Activated T-helper 2 cell treated with anti-CD3 and anti-CD28 coated beads, Interferon-gamma antibody, Interleukin-2, Interleukin-4, amounts not matched to agents 10 μg/mL and 5 μg/mL and 100 μg/mL, durations not matched to agents 14 hours and 24 hours and 36 hours (primary cell): ENCODE results near the gene PRKX. TPM values are rescaled to one million over a fixed set of nuclear protein-coding genes. Genes with fewer than 3 reads are reported as not detected.
"Not testable (repeated sequence)": the region's sequence is repeated elsewhere in the genome, so short reads cannot be mapped to it uniquely, and the experiment has no call there.

Experiments
- DNase-seq: peaks from one replicate; pipeline ENCODE4 v3.0.0; 2021; ENCODE audit warnings: low spot score
- H3K27ac Mint-ChIP-seq: one replicate; pipeline ENCODE4 v1.8.0; 2021; ENCODE audit warnings: mixed read lengths
- H3K27me3 Mint-ChIP-seq: one replicate; pipeline ENCODE4 v1.8.0; 2021; ENCODE audit warnings: low read depth, mixed read lengths
- H3K36me3 Mint-ChIP-seq: one replicate; pipeline ENCODE4 v1.8.0; 2021; ENCODE audit warnings: low read depth, mixed read lengths
- H3K4me1 Mint-ChIP-seq: one replicate; pipeline ENCODE4 v1.8.0; 2021; ENCODE audit warnings: low read depth, mixed read lengths
- H3K4me3 Mint-ChIP-seq: one replicate; pipeline ENCODE4 v1.8.0; 2021; ENCODE audit warnings: low read depth, mild to moderate bottlenecking, moderate library complexity, mixed read lengths
- H3K9me3 Mint-ChIP-seq: one replicate; pipeline ENCODE4 v1.8.0; 2021; ENCODE audit warnings: mixed read lengths
- intact Hi-C: fragments of 100-400 bp; cut with micrococcal nuclease; formaldehyde crosslinking; loops from one replicate; pipeline ENCODE4 v1.15.1; 2023
- total RNA-seq: library from RNA; stranded (reverse); gene quantifications from 2 replicates; pipeline ENCODE4 v1.2.3, GENCODE V29; 2022

Gene PRKX
- total RNA-seq, 1 donor from 2014 or later = 116 TPM

DNA sequence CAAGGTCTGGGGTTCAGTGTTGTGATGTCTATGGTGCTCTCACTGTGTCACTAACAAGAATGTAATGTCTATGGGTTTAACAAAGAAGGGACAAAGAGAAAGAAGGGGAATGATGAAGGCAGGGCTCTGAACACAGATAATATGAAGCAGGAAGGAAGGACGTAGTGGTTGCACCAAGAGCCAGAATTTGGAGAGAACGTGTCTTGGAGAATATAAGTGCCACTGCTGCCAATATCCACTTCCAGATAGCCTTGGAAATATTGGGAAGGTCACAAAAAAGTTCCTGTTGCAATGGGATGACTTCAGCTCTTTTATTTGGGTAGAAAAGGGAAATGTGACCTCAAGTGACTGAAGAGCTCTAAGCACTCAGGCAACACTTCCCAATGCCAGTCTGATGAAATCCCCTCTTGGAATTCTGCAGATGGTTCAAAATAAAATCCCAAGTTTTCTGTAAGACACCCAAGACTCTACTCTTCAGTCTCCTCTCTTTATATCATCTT lies 131.8 kb downstream of the PRKX start:
- intact Hi-C loops = no loop called here
- no peak for DNase-seq
- no peaks in the 10 kb centered on the region for H3K36me3 Mint-ChIP-seq

DNA sequence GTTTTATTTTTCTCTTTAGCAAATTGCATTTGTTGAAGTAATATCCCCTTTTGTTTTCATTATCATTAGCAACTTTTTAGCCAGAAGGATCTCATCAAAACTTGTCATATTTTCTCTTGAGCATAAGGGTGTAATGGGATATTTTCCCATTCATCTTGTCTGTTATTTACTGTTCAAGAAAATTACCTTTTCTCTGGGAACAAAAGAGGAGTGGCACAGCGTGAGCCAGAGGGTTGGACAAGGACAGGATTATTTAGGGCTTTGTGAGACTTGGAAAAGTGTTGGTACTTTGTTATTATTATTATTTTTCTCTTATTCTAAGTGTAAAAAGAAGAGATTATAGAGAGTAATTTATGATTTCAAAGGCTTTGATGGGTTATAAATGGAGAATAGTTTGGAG lies 135.9 kb downstream of the PRKX start:
- no peaks in the 10 kb centered on the region for H3K9me3 Mint-ChIP-seq
- no peaks in the 10 kb centered on the region for H3K36me3 Mint-ChIP-seq
- intact Hi-C loops = no loop called here
- H3K27me3 Mint-ChIP-seq = no peaks in the 10 kb centered on the region
- DNase-seq = no peak
- no peaks in the 10 kb centered on the region for H3K4me1 Mint-ChIP-seq
- no peak overlapping the region for H3K4me3 Mint-ChIP-seq
- H3K27ac Mint-ChIP-seq = no peak overlapping the region

More for the DNA sequence above, 131.8 kb downstream of the PRKX start:
- H3K4me3 Mint-ChIP-seq = no peak overlapping the region
- peaks cover 9% of the 10 kb centered on the region for H3K4me1 Mint-ChIP-seq
- no peak overlapping the region for H3K27ac Mint-ChIP-seq
- H3K27me3 Mint-ChIP-seq = no peaks in the 10 kb centered on the region
- H3K9me3 Mint-ChIP-seq = no peaks in the 10 kb centered on the region

DNA sequence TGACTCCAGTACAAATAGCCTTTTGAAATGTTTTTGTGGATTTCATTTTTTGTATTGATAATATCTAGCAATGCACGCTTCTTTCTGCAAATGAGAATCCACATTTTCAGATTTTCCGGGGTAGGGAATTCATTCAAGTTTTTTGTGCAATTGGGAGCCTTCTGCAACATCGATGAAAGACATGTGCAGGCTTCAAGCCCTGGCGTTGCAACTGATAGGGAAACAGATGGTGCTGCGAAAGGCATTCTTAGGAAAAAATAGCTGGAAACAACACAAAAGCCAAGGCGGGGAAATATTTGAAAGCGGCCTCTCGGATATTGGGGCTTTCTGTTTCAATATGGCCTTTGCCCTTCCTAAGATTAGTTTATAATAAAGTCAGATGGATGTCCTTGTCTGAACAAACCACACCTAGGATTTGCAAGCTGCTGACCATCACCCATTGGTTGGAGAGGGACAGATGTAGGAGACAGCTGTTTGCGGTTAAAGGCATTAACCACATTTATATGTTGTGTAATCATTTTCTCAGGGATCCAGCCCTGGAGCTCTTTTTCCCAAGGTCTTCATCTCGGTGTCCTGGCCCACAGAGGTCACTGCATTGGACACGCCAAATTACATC lies 136.5 kb downstream of the PRKX start:
- no peaks in the 10 kb centered on the region for H3K4me1 Mint-ChIP-seq
- no peaks in the 10 kb centered on the region for H3K36me3 Mint-ChIP-seq
- intact Hi-C loops = no loop called here
- H3K9me3 Mint-ChIP-seq = no peaks in the 10 kb centered on the region
- H3K27me3 Mint-ChIP-seq = no peaks in the 10 kb centered on the region
- no peak overlapping the region for H3K4me3 Mint-ChIP-seq
- H3K27ac Mint-ChIP-seq = no peak overlapping the region
- no peak for DNase-seq

DNA sequence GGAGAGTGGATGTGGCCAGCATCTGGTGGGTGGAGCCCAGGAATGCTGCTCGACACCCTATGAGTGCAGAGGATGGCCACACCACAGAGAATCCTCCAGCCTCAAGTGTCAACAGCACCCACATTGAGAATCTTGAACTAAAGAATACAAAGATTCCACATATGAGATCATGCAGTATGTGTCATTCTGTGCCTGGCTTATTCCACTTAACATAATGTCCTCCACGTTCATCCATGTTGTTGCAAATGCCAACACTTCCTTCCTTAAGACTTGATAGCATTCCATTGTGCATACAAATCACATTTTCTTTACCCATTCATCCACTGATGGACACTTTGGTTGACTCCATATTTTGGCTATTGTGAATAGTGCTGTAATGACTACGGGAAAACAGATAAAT lies 145.8 kb downstream of the PRKX start:
- no peaks in the 10 kb centered on the region for H3K9me3 Mint-ChIP-seq
- H3K36me3 Mint-ChIP-seq = no peaks in the 10 kb centered on the region
- no peak for DNase-seq
- intact Hi-C loops = no loop called here
- no peak overlapping the region for H3K27ac Mint-ChIP-seq
- no peak overlapping the region for H3K4me3 Mint-ChIP-seq
- no peaks in the 10 kb centered on the region for H3K4me1 Mint-ChIP-seq
- H3K27me3 Mint-ChIP-seq = no peaks in the 10 kb centered on the region

DNA sequence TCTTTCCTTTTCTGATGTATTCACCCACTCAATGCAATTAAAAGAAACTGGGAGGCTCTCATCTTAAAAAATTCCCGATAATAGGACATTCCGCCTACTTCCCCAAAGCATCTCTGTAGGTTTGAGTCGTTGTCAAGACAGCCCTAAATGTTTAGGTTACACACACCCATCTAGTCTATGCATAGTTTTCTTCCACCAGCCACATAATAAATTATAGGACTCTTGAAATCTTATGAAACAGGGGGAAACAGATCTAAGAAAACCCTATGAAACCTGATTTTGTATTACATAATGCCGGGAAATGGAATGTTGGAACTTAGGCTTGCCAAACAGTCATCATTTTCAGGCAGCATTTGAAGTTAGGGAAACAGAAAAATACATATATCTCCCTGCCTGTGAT lies 150.0 kb downstream of the PRKX start:
- no peak overlapping the region for H3K4me3 Mint-ChIP-seq
- no peak for DNase-seq
- no peak overlapping the region for H3K27ac Mint-ChIP-seq
- H3K36me3 Mint-ChIP-seq = no peaks in the 10 kb centered on the region
- H3K27me3 Mint-ChIP-seq = no peaks in the 10 kb centered on the region
- intact Hi-C loops = no loop called here
- H3K4me1 Mint-ChIP-seq = no peaks in the 10 kb centered on the region
- H3K9me3 Mint-ChIP-seq = no peaks in the 10 kb centered on the region

DNA sequence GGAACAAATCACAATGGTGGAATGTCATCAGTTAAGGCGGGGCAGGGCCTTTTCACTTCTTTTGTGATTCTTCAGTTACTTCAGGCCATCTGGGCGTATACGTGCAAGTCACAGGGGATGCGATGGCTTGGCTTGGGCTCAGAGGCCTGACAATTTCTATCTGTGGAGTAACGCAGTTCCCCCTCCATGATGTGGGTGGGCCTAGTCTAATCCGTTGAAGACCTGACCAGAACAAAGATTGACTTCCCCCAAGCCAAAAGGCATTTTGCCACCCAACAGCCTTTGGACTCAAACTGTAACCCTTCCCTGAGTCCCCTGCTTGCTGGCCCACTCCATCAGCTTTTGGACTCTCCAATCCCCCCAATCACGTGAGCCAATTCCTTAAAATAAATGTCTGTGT lies 153.4 kb downstream of the PRKX start:
- H3K4me3 Mint-ChIP-seq, intact Hi-C loops, H3K4me1 Mint-ChIP-seq, H3K27ac Mint-ChIP-seq, H3K36me3 Mint-ChIP-seq, H3K27me3 Mint-ChIP-seq, H3K9me3 Mint-ChIP-seq, DNase-seq: not testable (repeated sequence)
